GM21381 (cell line): ENCODE measurements around the gene CCDC54.
"Not testable (repeated sequence)": the region's sequence is repeated elsewhere in the genome, so short reads cannot be mapped to it uniquely, and the experiment has no call there.

Source experiments
- ATAC-seq: cut with Tn5 transposase; IDR thresholded peaks from one replicate; pipeline ENCODE4 v1.9.1; 2021; ENCODE audit warnings: mild to moderate bottlenecking, moderate library complexity; ENCODE audit not compliant: unreplicated experiment

Gene CCDC54

DNA sequence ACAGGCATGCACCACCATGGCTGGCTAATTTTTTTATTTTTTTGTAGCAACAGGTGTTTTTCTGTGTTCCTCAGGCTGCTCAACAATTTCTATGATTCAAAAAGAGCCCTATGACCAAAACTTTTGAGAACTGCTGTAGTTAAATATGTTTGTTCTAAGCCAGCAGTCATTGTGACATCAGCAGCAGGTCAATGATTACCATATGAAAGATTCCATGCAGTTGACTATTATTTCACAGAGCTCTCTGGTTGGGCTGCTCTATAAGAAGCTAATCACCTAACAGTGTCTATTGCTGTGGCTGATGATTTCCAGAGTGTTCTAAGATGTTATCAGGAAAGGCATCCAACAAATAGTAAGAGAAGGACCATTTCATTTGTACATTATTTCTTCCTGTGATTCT, at the start of gene CCDC54:
CCDC54 (plus strand) TSS at position 289 of the 400 bp plus-strand sequence. CDS start 149 bp downstream, outside the sequence.
- ATAC-seq = no peak

DNA sequence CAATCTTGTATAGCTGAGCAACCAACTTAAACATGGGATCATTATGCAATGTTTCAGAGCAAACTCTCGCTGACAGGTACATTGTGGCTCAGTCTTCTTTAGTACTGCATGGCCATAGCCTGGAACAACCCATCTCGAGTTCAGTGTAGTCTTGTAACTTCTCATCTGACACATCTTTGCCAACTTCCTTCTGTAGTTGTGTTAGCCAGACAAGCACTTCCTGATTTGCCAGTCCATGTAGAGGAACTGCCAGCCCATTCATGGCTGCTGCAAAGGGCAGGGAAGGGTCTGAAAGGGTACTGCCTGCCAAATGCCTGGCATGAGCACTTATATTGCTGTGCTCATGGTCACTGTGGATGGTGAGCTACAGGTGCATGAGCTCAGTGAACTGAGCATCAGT, 49.2 kb upstream of the CCDC54 start:
- no peak for ATAC-seq

DNA sequence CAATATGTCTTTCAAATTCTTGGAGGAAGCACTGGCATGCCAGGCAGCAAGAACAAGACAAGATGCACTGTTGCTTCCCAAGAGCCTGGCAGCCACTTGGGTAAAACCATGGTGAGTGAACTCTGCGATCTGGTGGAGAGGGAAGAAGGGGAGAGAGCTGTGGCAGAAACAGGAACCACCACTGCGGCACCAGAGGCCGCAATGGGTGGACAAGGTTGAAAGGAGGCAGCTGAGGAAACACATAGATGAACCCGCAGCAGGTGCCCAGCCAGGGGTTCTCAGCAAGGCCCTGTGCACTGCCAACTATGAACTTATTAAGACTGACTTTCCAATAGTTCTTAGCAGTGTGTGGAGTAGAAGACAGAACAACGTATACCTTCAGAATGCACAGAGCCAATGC, 48.2 kb upstream of the CCDC54 start:
- ATAC-seq = no peak

DNA sequence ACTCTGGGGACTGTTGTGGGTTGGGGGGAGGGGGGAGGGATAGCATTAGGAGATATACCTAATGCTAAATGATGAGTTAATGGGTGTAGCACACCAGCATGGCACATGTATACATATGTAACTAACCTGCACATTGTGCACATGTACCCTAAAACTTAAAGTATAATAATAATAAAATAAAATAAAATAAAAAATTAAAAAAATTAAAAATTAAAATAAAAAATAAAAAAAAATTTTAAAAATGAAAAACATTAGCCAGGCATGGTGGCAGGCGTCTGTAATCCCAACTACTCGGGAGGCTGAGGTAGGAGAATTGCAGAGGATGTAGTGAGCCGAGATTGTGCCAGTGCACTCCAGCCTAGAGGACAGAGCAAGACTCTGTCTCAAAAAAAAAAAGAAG, 37.5 kb upstream of the CCDC54 start:
- not testable (repeated sequence) for ATAC-seq

DNA sequence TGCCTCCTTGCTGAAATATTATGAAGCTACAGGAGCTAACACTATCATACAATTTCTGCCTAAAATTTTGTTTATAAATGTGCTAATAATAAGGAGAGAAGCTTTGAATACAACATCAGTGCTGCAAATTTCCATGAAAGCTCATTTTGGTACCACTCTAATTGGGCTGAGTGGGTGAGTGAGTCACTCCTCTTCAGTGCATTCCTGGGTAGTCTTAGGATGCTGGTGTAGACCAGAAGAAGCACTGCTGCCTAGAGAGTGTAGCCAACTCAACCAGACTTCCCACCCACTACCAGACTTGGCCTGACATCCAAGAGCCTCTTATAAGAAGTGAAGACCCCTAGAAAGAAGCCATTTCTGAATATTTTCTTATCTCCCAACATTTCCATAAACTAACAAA, 32.5 kb upstream of the CCDC54 start:
- no peak for ATAC-seq

DNA sequence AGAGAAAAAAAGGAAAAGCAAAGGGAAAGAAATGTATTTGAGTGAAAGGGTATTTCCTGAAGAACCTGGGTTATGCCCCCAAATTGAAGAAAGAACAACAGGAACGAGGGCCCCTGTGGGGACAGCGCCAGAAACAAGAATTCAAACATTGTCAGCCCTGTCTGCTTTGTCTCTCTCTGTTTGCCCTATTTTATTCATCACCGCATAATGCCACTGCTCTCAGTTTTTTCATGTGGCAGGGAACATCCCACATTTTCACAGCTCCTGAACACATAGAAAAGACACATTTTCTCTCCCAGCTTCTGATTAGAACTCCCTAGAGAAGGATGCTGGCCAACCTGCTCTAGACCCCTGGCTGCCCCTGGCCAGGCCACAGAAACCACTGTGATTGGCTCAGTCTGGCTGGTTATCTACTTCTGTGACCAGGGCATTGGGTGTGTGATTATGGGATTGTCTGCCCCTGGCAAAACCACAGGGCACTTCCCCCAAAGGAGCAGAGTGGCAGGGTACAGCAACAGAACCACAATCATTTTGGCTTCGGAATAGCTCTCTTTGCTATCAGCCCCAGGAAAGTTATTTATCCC, 31.3 kb upstream of the CCDC54 start:
- ATAC-seq = no peak

DNA sequence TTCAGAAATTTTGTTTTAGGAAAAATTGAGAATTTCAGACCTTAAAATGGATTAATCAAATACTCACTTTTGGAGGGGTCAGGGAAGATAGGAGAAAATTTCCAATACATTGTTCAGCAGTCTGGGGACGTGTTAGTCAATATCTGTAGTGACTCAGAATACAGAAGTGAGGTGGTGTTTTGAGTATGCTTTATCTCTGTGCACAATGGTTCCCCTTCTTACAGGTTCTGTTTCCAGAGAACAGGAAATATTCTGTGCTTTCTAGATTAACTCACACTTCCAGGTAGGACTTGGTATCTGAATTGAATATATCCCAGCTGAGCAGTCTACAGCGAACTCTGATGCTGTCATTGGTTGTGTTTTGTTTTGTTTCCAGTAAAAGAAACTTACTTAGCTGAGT, 30.7 kb upstream of the CCDC54 start:
- ATAC-seq = no peak

DNA sequence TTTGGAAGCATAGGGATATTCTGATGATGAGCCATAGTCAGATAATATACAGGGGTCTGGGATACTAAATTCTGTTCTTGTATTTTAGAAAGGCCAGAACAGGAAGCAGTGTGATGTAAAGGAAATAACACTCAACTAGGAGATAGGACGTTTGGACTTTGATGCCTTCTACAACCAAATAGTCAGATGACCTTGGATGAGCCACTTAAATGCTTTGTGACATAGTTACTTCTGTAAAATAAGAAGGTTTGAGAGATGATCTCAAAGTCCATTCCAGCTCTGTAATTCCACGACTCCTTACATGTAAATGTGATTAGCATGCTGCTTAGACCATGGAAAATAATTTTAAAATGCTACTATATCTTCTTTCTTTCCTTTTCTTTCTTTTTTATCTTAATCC, 29.5 kb upstream of the CCDC54 start:
- ATAC-seq = no peak

DNA sequence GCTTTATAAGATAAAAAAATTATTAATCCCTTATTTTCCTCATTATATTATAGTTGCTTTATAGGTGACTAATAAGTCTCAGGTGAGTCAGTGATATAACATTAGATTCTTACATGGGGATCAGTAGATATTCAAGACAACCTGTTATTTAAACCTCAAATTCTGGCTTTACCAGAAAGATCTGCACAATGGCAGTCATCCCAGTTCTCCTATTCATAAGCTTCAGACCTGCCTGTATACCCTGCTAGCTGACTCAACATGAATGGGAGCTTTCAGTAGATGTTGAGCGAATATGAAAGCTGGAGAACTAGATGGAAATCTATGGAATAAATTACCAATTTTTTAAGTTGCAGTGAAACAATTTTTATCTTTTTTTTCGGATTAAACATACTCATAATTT, 20.5 kb upstream of the CCDC54 start:
- no peak for ATAC-seq

DNA sequence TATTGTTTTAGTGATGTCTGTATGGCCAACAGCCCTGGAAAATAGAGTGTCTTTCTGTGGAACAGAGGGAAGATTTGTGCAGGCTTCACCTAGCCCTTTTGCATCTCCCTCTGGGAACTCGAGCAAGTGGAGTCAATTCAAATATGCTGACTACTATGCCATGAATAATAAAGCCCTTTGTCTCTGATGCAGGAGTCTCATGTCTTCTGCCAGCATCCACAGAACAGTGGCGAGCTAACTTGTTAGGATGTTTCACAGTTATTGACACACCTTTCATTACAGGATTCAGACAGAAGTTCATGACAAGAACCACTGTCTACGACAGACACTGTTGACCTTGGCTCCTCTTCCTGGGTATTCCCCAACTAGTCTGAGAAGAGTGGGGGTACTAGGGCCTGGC, 15.6 kb upstream of the CCDC54 start:
- ATAC-seq = no peak

DNA sequence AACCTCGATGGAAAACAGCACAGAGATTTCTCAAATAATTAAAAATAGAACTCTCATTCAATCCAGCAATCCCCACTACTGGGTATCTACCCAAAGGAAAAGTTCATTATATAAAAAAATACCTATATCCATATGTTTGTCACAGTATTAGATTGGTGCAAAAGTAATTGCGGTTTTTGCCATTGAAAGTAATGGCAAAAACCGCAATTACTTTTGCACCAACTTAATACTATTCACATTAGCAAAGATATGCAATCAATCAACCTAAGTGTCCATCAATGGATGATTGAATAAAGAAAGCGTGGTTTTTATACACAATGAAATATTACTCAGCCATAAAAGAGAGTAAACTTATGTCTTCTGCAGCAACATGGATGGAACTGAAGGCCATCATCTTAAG, 12.2 kb upstream of the CCDC54 start:
- no peak for ATAC-seq

DNA sequence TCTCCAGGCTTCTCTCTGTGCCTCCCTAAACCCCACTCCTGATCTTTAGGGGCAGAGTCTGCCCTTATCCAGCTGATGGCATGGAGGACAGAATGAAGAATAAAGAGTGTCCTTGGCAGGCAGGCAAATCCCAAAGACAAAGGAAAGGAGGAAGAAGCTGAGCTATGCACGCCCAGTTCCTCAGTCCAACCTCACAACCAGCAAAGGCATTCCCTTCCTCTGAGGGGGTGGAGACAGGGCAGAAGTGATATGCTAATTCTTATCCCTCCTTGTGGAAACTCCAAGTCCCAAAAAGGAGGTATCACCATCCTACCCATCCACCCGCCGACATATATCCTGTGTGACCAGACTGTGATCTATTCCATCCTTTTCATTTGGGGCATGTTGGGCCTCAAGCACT, 10.5 kb upstream of the CCDC54 start:
- ATAC-seq = no peak

DNA sequence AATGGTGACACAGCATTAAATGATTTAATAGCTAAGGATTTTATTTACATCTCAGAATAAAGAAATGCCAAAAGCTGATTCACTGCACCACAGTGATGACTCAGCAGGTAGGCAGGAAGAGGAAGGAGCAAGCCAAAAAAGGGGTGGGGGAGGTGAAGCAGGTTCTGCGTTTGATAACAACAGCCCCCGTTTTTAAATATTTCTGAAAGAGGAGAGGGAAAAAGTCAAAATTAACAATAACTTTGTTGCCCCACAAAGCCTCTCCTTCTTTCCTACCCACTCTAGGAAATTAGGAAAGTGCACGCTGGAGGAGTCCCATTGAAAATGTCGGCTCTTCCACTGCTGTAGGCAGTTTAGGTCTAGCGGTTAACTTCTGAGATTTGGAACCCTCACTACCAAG, 9.9 kb upstream of the CCDC54 start:
- no peak for ATAC-seq

DNA sequence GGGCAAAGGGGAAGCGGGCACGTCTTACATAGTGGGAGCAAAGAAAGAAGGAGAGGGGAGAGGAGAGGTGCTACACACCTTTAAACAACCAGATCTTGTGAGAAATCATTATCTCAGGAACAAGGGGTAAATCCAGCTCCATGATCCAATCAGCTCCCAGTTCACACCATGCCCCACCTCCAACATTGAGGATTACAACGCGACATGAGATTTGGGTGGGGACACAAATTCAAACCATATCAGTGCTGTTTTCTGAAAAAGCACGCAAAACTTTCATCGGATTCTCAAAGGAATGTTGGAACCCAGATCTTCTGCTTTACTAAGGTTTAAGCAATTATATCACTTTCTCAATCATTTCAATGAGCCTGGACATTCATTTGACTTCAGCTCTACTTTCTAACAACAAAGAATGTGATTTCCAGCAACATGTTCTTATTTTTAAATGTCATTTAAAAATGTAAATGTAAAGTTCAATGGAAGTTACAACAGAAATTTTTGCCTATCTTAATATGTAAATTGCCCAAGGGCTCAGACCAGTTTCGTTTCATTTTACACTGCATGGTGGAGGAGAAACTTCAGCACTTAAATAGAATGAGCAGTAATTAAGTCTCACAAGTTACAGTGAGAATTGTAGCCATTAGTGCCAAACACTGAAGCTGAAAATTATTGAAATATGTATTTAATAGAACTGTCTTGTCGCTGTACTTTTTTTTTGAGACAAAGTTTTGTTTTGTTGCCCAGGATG, 8.4 kb upstream of the CCDC54 start:
- ATAC-seq = no peak

DNA sequence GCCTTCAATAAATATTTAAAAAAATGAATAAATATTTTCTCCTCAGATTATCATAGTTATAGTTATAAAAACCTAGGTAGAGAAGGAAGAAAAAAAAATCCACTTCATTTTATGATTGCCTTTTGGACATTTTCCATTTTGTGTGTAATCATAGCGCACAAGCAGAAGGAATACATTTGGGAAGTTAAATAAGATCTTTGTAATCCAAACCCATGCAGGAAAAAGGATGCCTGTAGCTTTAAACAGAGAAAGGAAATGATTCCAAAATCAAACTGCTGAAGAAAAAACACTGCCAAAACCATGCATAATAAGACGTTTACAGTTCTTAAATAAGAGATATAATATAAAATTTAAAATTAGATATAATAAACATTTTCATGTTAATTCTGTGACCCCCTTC, 7.4 kb upstream of the CCDC54 start:
- ATAC-seq = no peak

DNA sequence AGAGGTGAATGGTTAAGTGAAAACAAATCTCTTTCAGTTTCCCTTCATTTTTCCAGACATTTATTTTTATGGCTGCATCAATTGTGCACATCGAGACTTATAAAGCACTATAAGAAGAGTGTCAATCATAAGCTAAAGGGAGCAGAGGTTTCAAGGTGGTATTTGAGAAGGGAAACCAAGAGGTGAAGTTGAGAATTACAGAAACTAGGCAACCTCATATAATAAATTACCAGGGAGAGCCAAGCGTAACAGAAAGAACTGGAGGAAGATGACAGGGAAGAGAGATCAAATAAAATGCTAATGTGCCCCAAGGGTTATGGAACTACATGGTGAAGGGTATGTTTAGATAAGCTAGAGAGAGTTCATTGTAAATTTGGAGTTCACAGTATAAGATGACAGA, 6.3 kb upstream of the CCDC54 start:
- no peak for ATAC-seq

DNA sequence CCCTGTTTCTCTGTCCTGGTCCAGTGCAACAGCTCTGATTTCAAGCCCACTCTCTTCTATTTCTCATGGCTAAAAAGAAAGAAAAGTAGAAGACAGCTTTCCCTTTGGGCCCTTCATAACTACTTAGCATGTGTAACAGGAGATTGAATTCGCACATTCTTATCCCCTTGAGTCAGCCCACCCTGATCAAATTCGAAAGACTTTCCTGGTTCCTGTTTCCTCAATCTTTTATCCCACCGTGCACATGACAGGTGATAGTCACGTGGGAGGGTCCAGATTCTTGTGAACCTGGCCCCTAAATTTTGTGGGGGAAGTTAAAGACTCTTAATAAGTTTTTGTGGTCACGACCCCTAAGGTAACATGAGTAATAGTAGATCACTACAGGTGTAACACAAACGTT, 4.7 kb upstream of the CCDC54 start:
- ATAC-seq = no peak

DNA sequence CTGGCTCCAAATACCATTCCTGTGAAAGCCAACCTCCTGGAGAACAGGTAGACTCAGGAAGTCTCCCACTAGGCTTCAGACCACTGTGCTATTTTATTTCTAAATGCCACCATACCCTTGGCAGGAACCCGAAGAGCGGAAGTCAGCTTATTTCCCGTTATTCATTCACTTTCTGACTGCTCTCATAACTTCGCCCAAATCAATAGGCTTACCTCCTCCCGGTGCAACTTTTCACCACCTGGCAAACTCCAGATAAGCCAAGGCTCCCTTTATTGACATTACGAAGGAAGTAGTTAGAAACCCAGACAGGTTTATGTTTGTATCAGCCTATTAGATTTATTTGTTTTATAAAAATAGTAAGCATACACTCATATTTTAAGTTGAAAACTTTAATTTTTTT, 3.3 kb upstream of the CCDC54 start:
- no peak for ATAC-seq

DNA sequence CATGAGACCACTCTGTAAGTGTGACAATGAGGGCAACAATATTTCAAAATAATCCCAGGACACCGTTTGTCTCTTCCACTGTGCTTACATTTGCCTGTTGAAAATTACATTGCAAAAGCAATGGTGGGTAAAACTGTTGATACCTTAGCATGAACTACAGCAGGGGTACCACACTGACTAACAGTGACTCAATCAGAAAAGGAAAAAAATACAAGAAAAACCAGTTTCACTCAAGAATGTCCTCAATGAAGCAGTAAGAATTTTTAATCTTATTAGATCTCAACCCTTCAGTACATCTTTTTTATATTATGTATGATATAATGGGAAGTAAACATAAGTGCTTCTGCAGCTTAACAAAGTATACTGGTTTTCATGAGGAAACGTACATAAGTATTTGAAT, 1.6 kb upstream of the CCDC54 start:
- no peak for ATAC-seq

DNA sequence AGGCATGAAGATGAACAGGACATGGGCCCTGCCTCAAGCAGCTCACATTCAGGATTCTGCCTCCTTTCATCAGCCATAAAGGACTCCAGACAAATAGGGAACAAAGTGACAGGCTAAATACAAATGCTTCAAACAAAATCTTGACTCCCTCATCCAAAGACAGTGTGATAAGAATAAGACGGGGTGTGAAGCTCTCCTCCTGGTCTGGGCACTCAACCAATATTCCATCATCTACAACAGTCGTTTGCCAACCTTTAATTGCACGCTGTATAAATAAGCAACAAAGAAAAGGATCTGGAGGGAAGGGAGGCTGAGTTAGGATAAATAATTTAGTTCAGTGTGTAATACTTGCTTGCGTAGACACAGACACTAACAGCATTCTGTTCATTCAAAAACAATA, 5.4 kb downstream of the CCDC54 start:
- ATAC-seq = no peak

DNA sequence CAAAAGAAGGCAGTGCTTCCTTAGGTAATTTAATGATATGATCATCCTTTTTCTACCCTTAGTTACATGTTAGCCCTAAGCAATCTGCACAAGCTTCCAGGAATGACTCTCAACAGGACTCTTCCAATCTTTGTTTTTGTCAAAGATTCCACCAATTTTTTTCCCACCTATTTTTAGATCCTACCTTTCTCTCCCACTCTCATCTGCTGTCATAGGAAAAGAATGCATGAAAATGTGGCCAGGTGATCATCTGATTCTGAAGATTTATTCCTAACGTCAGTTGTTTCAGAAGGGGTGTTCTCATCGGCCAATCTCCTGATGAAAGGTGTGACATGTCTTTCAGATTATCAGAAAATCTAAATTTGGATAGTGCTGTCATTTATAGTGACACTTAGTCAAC, 7.2 kb downstream of the CCDC54 start:
- ATAC-seq = no peak

DNA sequence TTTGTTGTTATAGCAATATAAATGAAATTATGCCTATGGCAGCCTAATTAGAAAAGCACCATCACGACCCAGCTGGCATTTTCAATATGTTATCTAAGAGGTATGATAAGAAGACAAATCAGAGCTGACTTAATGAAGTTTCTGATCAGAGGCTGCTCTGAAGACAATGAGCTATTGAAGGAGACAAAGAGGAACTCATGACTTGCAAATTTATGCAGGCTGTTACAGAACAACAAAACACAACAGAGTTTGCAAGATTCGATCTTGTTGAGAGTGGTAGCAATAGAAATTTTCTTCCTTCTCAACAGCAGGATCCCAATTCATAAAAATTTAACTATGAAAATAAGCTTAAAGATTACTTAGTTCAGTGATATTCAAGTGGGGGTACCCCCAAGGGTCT, 7.7 kb downstream of the CCDC54 start:
- no peak for ATAC-seq

DNA sequence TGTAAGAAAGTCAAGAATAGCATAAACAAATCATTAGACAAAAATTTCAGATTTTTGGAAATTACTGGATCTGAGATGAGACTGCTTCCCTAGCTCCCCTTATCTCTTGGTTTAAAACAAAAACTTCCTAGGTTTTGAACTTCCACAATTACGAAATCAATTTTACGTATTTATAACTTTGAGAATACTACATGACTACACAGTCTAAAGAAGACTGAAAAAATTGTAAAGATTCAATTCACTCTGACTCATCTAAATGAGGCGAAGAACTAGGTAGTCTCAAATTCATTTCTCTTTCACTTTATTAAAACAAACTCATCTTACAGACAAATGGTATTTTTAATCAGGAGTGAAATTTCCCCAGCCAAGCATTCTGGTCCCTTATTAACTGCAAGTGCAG, 10.3 kb downstream of the CCDC54 start:
- no peak for ATAC-seq
